ENCODE results near the gene TAF4. TPM values are rescaled to one million over a fixed set of nuclear protein-coding genes. Genes with fewer than 3 reads are reported as not detected.

TAF4 gene
- total RNA-seq, 1 experiment from 2014 or later: 21.0 TPM

- in situ Hi-C loops (cut with HindIII; ENCODE audit: low pct_unique_long_range_greater_than_20kb, low sequenced_read_pairs): no loop called here
- no peaks in the 10 kb centered on the region for H3K36me3 ChIP-seq (ENCODE audit: control insufficient read depth, insufficient read depth, low read length)
- CTCF ChIA-PET: no interaction called here
- no peaks in the 10 kb centered on the region for H3K9me3 ChIP-seq (ENCODE audit: control insufficient read depth, insufficient read depth, low read depth, low read length)
- ATAC-seq (peak; percentile 17; the same call in 1 of the 2 replicates), DNase-seq (ENCODE audit: low read depth, low spot score) (no peak)
- intact Hi-C loops (cut with micrococcal nuclease; ENCODE audit: unreplicated experiment): no loop called here
- no peak overlapping the region for H3K27ac ChIP-seq (ENCODE audit: low read length)
- H3K27me3 ChIP-seq (ENCODE audit: control insufficient read depth, insufficient read depth, low read length): no peaks in the 10 kb centered on the region
- TF ChIP-seq CTCF (IDR thresholded peaks at IDR 0.05): no peak
- TF ChIP-seq SIN3A (IDR thresholded peaks at IDR 0.05; ENCODE audit: borderline replicate concordance, insufficient read depth, low read depth, low read length): no peak
- TF ChIP-seq POLR2AphosphoS5 (IDR thresholded peaks at IDR 0.05; ENCODE audit: low read depth, low read length): no peak
- no peak for TF ChIP-seq REST (IDR thresholded peaks at IDR 0.05; ENCODE audit: insufficient read depth in 1 of 2, low read depth in 2 of 2, low read length in 1 of 2)
- no peak for TF ChIP-seq TCF7L2 (IDR thresholded peaks at IDR 0.05; ENCODE audit: low read depth, low read length)
- POLR2A ChIA-PET: no interaction called here
- no peak overlapping the region for H3K4me3 ChIP-seq (ENCODE audit: low read depth in 2 of 2, low read length in 2 of 2)
- no peaks in the 10 kb centered on the region for H3K4me1 ChIP-seq (ENCODE audit: control insufficient read depth, insufficient read depth, low read length)
- BruUV-seq (replicated peaks): no TSS peak
Observed at GRCh38 chr20:61963885-61964674, 101.6 kb downstream of the TAF4 start.

- ChIA-PET POLR2A (no interaction called here), CTCF (no interaction called here)
- H3K9me3 ChIP-seq (ENCODE audit: control insufficient read depth, insufficient read depth, low read depth, low read length): no peaks in the 10 kb centered on the region
- ATAC-seq (no peak), DNase-seq (ENCODE audit: low read depth, low spot score) (no peak)
- no TSS peak for BruUV-seq (replicated peaks)
- TF ChIP-seq SIN3A (IDR thresholded peaks at IDR 0.05; ENCODE audit: borderline replicate concordance, insufficient read depth, low read depth, low read length): no peak
- TF ChIP-seq TCF7L2 (IDR thresholded peaks at IDR 0.05; ENCODE audit: low read depth, low read length): no peak
- TF ChIP-seq POLR2AphosphoS5 (IDR thresholded peaks at IDR 0.05; ENCODE audit: low read depth, low read length): no peak
- no peak for TF ChIP-seq CTCF (IDR thresholded peaks at IDR 0.05)
- no peak for TF ChIP-seq REST (IDR thresholded peaks at IDR 0.05; ENCODE audit: insufficient read depth in 1 of 2, low read depth in 2 of 2, low read length in 1 of 2)
- no peak overlapping the region for H3K4me3 ChIP-seq (ENCODE audit: low read depth in 2 of 2, low read length in 2 of 2)
- H3K27me3 ChIP-seq (ENCODE audit: control insufficient read depth, insufficient read depth, low read length): no peaks in the 10 kb centered on the region
- intact Hi-C loops (cut with micrococcal nuclease; ENCODE audit: unreplicated experiment): no loop called here
- H3K4me1 ChIP-seq (ENCODE audit: control insufficient read depth, insufficient read depth, low read length): no peaks in the 10 kb centered on the region
- H3K27ac ChIP-seq (ENCODE audit: low read length): no peak overlapping the region
- in situ Hi-C loops (cut with HindIII; ENCODE audit: low pct_unique_long_range_greater_than_20kb, low sequenced_read_pairs): no loop called here
- H3K36me3 ChIP-seq (ENCODE audit: control insufficient read depth, insufficient read depth, low read length): no peaks in the 10 kb centered on the region
Observed at GRCh38 chr20:61963149-61963548, 102.5 kb downstream of the TAF4 start.

Data from Panc1 (cell line).